Glutamatergic neuron (in vitro differentiated cells): ENCODE measurements around the gene TMEM63A. TPM values are rescaled to one million over a fixed set of nuclear protein-coding genes. Genes with fewer than 3 reads are reported as not detected.

Experiments
- DNase-seq: peaks from one replicate; pipeline ENCODE4 v3.0.0; 2022
- H3K27ac Mint-ChIP-seq: one replicate; pipeline ENCODE4 v1.8.0; 2020; ENCODE audit warnings: mild to moderate bottlenecking, mixed read lengths, inconsistent platforms; ENCODE audit not compliant: unreplicated experiment
- H3K27me3 Mint-ChIP-seq: one replicate; pipeline ENCODE4 v1.8.0; 2020; ENCODE audit warnings: mild to moderate bottlenecking, moderate library complexity, mixed read lengths, inconsistent platforms; ENCODE audit not compliant: unreplicated experiment
- H3K36me3 Mint-ChIP-seq: one replicate; pipeline ENCODE4 v1.8.0; 2020; ENCODE audit warnings: mild to moderate bottlenecking, mixed read lengths, inconsistent platforms; ENCODE audit not compliant: unreplicated experiment
- H3K4me1 Mint-ChIP-seq: one replicate; pipeline ENCODE4 v1.8.0; 2020; ENCODE audit warnings: mild to moderate bottlenecking, low read depth, mixed read lengths, inconsistent platforms; ENCODE audit not compliant: unreplicated experiment
- H3K4me3 Mint-ChIP-seq: one replicate; pipeline ENCODE4 v1.8.0; 2020; ENCODE audit warnings: mild to moderate bottlenecking, mixed read lengths, inconsistent platforms; ENCODE audit not compliant: unreplicated experiment
- H3K9me3 Mint-ChIP-seq: one replicate; pipeline ENCODE4 v1.8.0; 2020; ENCODE audit warnings: mild to moderate bottlenecking, moderate library complexity, mixed read lengths, inconsistent platforms; ENCODE audit not compliant: unreplicated experiment
- CTCF ChIP-seq: fragments of 200-600 bp; sonication (generic); IDR thresholded peaks from one replicate; pipeline ENCODE4 v1.5.0; 2021; ENCODE audit not compliant: partially characterized antibody, unreplicated experiment
- total RNA-seq: library from RNA; stranded (reverse); fragmentation: NEBNext Ultra II Directional; extraction: Animal tissue kit (Norgen Biotek cat#: 25700); gene quantifications from one replicate; pipeline ENCODE4 v1.2.1, GENCODE V29; 2021; ENCODE audit not compliant: unreplicated experiment

TMEM63A gene
- total RNA-seq, 1 donor from 2014 or later: 1.1 TPM

GRCh38 chr1:225863167-225863566 lies 19.0 kb downstream of the TMEM63A start:
- no peak for DNase-seq
- Mint-ChIP-seq H3K27me3 (peaks cover 2% of the 10 kb centered on the region), H3K4me3 (no peak overlapping the region), H3K9me3 (no peaks in the 10 kb centered on the region), H3K27ac (no peak overlapping the region), H3K4me1 (no peaks in the 10 kb centered on the region), H3K36me3 (no peaks in the 10 kb centered on the region)
- TF ChIP-seq CTCF: no peak

GRCh38 chr1:225862581-225862950 lies 19.6 kb downstream of the TMEM63A start:
- DNase-seq: no peak
- no peaks in the 10 kb centered on the region for H3K4me1 Mint-ChIP-seq
- H3K27me3 Mint-ChIP-seq: peaks cover 2% of the 10 kb centered on the region
- no peaks in the 10 kb centered on the region for H3K36me3 Mint-ChIP-seq
- H3K9me3 Mint-ChIP-seq: no peaks in the 10 kb centered on the region
- H3K4me3 Mint-ChIP-seq: no peak overlapping the region
- no peak overlapping the region for H3K27ac Mint-ChIP-seq
- no peak for TF ChIP-seq CTCF

- no peak overlapping the region for H3K4me3 Mint-ChIP-seq
- H3K36me3 Mint-ChIP-seq: no peaks in the 10 kb centered on the region
- H3K9me3 Mint-ChIP-seq: no peaks in the 10 kb centered on the region
- DNase-seq: no peak
- no peak for TF ChIP-seq CTCF
- peaks cover 2% of the 10 kb centered on the region for H3K27me3 Mint-ChIP-seq
- H3K27ac Mint-ChIP-seq: no peak overlapping the region
- H3K4me1 Mint-ChIP-seq: no peaks in the 10 kb centered on the region
Measured at GRCh38 chr1:225861834-225862580, 20.2 kb downstream of the TMEM63A start.

GRCh38 chr1:225860876-225861441 lies 21.2 kb downstream of the TMEM63A start:
- no peak for TF ChIP-seq CTCF
- Mint-ChIP-seq H3K27me3 (peaks cover 2% of the 10 kb centered on the region), H3K27ac (no peak overlapping the region), H3K4me3 (no peak overlapping the region), H3K36me3 (no peaks in the 10 kb centered on the region), H3K4me1 (no peaks in the 10 kb centered on the region), H3K9me3 (no peaks in the 10 kb centered on the region)
- DNase-seq: no peak

GRCh38 chr1:225860107-225860506 lies 22.1 kb downstream of the TMEM63A start:
- H3K36me3 Mint-ChIP-seq: no peaks in the 10 kb centered on the region

More at GRCh38 chr1:225860107-225860506, 22.1 kb downstream of the TMEM63A start:
- Mint-ChIP-seq H3K9me3 (no peaks in the 10 kb centered on the region), H3K4me1 (no peaks in the 10 kb centered on the region), H3K4me3 (no peak overlapping the region), H3K27me3 (peaks cover 2% of the 10 kb centered on the region), H3K27ac (no peak overlapping the region)
- DNase-seq: no peak
- no peak for TF ChIP-seq CTCF
